H9 (cell line): Measurements from ENCODE around the gene MYO15B. TPM values are rescaled to one million over a fixed set of nuclear protein-coding genes. Genes with fewer than 3 reads are reported as not detected.

Experiments
- DNase-seq: peaks from one replicate; pipeline ENCODE4 v3.0.0-alpha.2; 2017
- H2AFZ ChIP-seq: one replicate; pipeline ENCODE4 v1.6.1; 2013; ENCODE audit warnings: mild to moderate bottlenecking, low read length, control low read depth, moderate library complexity
- H2AK5ac ChIP-seq: 2 replicates; pipeline ENCODE4 v1.6.1; 2013; ENCODE audit warnings: low read length, control low read depth, mixed read lengths; ENCODE audit not compliant: insufficient read length
- H2BK120ac ChIP-seq: one replicate; pipeline ENCODE4 v1.6.1; 2013; ENCODE audit warnings: low read depth, mild to moderate bottlenecking, low read length, control low read depth, inconsistent platforms; ENCODE audit not compliant: poor library complexity, severe bottlenecking
- H2BK12ac ChIP-seq: 2 replicates; pipeline ENCODE4 v1.6.1; 2013; ENCODE audit warnings: low read length, control low read depth, mixed read lengths, low read depth; ENCODE audit not compliant: insufficient read length
- H2BK15ac ChIP-seq: 2 replicates; pipeline ENCODE4 v1.6.1; 2013; ENCODE audit warnings: low read depth, low read length, control low read depth
- H2BK20ac ChIP-seq: one replicate; pipeline ENCODE4 v1.6.1; 2013; ENCODE audit warnings: low read depth, mild to moderate bottlenecking, low read length, control low read depth, inconsistent platforms; ENCODE audit not compliant: poor library complexity, severe bottlenecking
- H2BK5ac ChIP-seq: 2 replicates; pipeline ENCODE4 v1.6.1; 2013; ENCODE audit warnings: low read length, control low read depth, mixed read lengths; ENCODE audit not compliant: insufficient read length
- H3K14ac ChIP-seq: 2 replicates; pipeline ENCODE4 v1.6.1; 2013; ENCODE audit warnings: low read length, control low read depth; ENCODE audit not compliant: insufficient read depth
- H3K18ac ChIP-seq: 2 replicates; pipeline ENCODE4 v1.6.1; 2013; ENCODE audit warnings: low read depth, mild to moderate bottlenecking, mixed read lengths, low read length, control low read depth; ENCODE audit not compliant: insufficient read length
- H3K23ac ChIP-seq: 2 replicates; pipeline ENCODE4 v1.6.1; 2013; ENCODE audit warnings: low read length, control low read depth, mixed read lengths, low read depth; ENCODE audit not compliant: insufficient read length
- H3K23me2 ChIP-seq: 2 replicates; pipeline ENCODE4 v1.6.1; 2013; ENCODE audit warnings: low read depth, mild to moderate bottlenecking, mixed read lengths, low read length, control low read depth; ENCODE audit not compliant: insufficient read length, poor library complexity, severe bottlenecking
- H3K27ac ChIP-seq: 2 replicates; pipeline ENCODE4 v1.5.1; 2013; ENCODE audit warnings: low read length, control low read depth, mixed read lengths, low read depth; ENCODE audit not compliant: insufficient read length
- H3K27me3 ChIP-seq: 2 replicates; pipeline ENCODE4 v1.6.1; 2013; ENCODE audit warnings: low read length, control low read depth, inconsistent platforms; ENCODE audit not compliant: insufficient read depth
- H3K4ac ChIP-seq: 2 replicates; pipeline ENCODE4 v1.6.1; 2013; ENCODE audit warnings: low read depth, mild to moderate bottlenecking, control low read depth, inconsistent platforms, low read length, moderate library complexity
- H3K4me1 ChIP-seq: 2 replicates; pipeline ENCODE4 v1.6.1; 2013; ENCODE audit warnings: low read length, control low read depth, inconsistent platforms; ENCODE audit not compliant: insufficient read depth
- H3K4me2 ChIP-seq: 2 replicates; pipeline ENCODE4 v1.6.1; 2013; ENCODE audit warnings: low read length, control low read depth, mixed read lengths; ENCODE audit not compliant: insufficient read length, insufficient read depth
- H3K56ac ChIP-seq: 2 replicates; pipeline ENCODE4 v1.6.1; 2013; ENCODE audit warnings: low read depth, mild to moderate bottlenecking, mixed read lengths, low read length, control low read depth; ENCODE audit not compliant: insufficient read length
- H3K79me1 ChIP-seq: 2 replicates; pipeline ENCODE4 v1.6.1; 2013; ENCODE audit warnings: low read depth, mild to moderate bottlenecking, moderate library complexity, low read length, control low read depth, inconsistent platforms; ENCODE audit not compliant: insufficient read depth, poor library complexity, severe bottlenecking
- H3K79me2 ChIP-seq: 2 replicates; pipeline ENCODE4 v1.6.1; 2013; ENCODE audit warnings: low read length, control low read depth, inconsistent platforms; ENCODE audit not compliant: insufficient read depth
- H3K9ac ChIP-seq: 2 replicates; pipeline ENCODE4 v1.6.1; 2013; ENCODE audit warnings: low read length, control low read depth, mixed read lengths; ENCODE audit not compliant: insufficient read length; ENCODE audit errors: extremely low read depth
- H3K9me3 ChIP-seq: one replicate; pipeline ENCODE4 v1.6.1; 2013; ENCODE audit warnings: low read depth, low read length, inconsistent platforms; ENCODE audit not compliant: control insufficient read depth
- H3T11ph ChIP-seq: one replicate; pipeline ENCODE4 v1.6.1; 2013; ENCODE audit warnings: mild to moderate bottlenecking, low read length, control low read depth, inconsistent platforms
- H4K20me1 ChIP-seq: one replicate; pipeline ENCODE4 v1.6.1; 2013; ENCODE audit not compliant: control insufficient read depth, insufficient read length, insufficient read depth
- H4K5ac ChIP-seq: 2 replicates; pipeline ENCODE4 v1.6.1; 2013; ENCODE audit warnings: low read depth, mild to moderate bottlenecking, mixed read lengths, low read length, control low read depth; ENCODE audit not compliant: insufficient read length
- H4K8ac ChIP-seq: replicated peaks from 2 replicates; pipeline ENCODE4 v1.6.1; 2013; ENCODE audit warnings: low read length, control low read depth, mixed read lengths, low read depth; ENCODE audit not compliant: insufficient read length
- H4K91ac ChIP-seq: 2 replicates; pipeline ENCODE4 v1.6.1; 2013; ENCODE audit warnings: low read depth, mild to moderate bottlenecking, moderate library complexity, mixed read lengths, low read length, control low read depth; ENCODE audit not compliant: insufficient read length
- H3K27ac Mint-ChIP-seq, 3 experiments: 2 replicates in 2 of 3; 3 replicates in 1 of 3; pipeline ENCODE4 v1.8.0; 2020 to 2021; ENCODE audit warnings: mixed read lengths in 3 of 3, mild to moderate bottlenecking in 1 of 3, moderate library complexity in 1 of 3
- H3K27me3 Mint-ChIP-seq: 2 replicates; pipeline ENCODE4 v1.8.0; 2021; ENCODE audit warnings: low read depth, mild to moderate bottlenecking, moderate library complexity, mixed read lengths
- H3K36me3 Mint-ChIP-seq, 3 experiments: 2 replicates in 2 of 3; 3 replicates in 1 of 3; pipeline ENCODE4 v1.8.0; 2020 to 2021; ENCODE audit warnings: low read depth in 3 of 3, mixed read lengths in 3 of 3; ENCODE audit not compliant: insufficient read depth in 1 of 3
- H3K4me1 Mint-ChIP-seq, 2 experiments: 2 replicates each; pipeline ENCODE4 v1.8.0; 2020; ENCODE audit warnings: mixed read lengths in 2 of 2
- H3K4me3 Mint-ChIP-seq, 2 experiments: 2 replicates in 1 of 2; 3 replicates in 1 of 2; pipeline ENCODE4 v1.8.0; 2020 to 2021; ENCODE audit warnings: mild to moderate bottlenecking in 2 of 2, mixed read lengths in 2 of 2, moderate library complexity in 1 of 2
- H3K9me3 Mint-ChIP-seq, 2 experiments: 2 replicates in 1 of 2; 3 replicates in 1 of 2; pipeline ENCODE4 v1.8.0; 2020; ENCODE audit warnings: mild to moderate bottlenecking in 2 of 2, mixed read lengths in 2 of 2, moderate library complexity in 1 of 2
- CTCF ChIP-seq: fragments of 200-600 bp; sonication (generic); conservative IDR thresholded peaks from 3 replicates; pipeline ENCODE4 v1.8.0; 2021; ENCODE audit warnings: antibody characterized with exemption, mild to moderate bottlenecking
- WGBS: extraction: QIAGEN DNeasy Blood & Tissue Kit; methylation state at CpG from one replicate; pipeline ENCODE4 v1.1.7; 2013; ENCODE audit warnings: missing lambda C conversion rate, low lambda C conversion rate, mixed read lengths; ENCODE audit not compliant: insufficient read length; ENCODE audit errors: extremely low coverage; 5-methylcytosine and 5-hydroxymethylcytosine counted together
- total RNA-seq: library from RNA; stranded (reverse); gene quantifications from 2 replicates; pipeline ENCODE4 v1.2.1, GENCODE V29; 2021

The MYO15B gene
- total RNA-seq, 1 experiment from 2014 or later, result 41.9 TPM

GRCh38 chr17:75646638-75646992 lies 59.0 kb downstream of the MYO15B start:
- Histone ChIP-seq H3K4me2 (no peak overlapping the region), H3K14ac (no peak overlapping the region), H3K23ac (no peak overlapping the region), H3K27ac (no peak overlapping the region), H2BK15ac (no peak overlapping the region), H4K20me1 (no peaks in the 10 kb centered on the region), H3K4ac (no peak overlapping the region), H2BK120ac (no peak overlapping the region), H3K79me2 (no peaks in the 10 kb centered on the region), H2BK5ac (no peak overlapping the region), H3K23me2 (no peaks in the 10 kb centered on the region), H3K56ac (no peak overlapping the region), H2BK20ac (no peak overlapping the region), H2AK5ac (no peak overlapping the region), H3K18ac (no peak overlapping the region), H3K79me1 (no peaks in the 10 kb centered on the region), H4K8ac (no peak overlapping the region), H3K9ac (no peak overlapping the region), H2BK12ac (no peak overlapping the region), H2AFZ (no peak overlapping the region), H3T11ph (no peak overlapping the region), H4K5ac (no peak overlapping the region), H3K27me3 (no peaks in the 10 kb centered on the region), H3K9me3 (no peaks in the 10 kb centered on the region), H3K4me1 (peaks cover 7% of the 10 kb centered on the region; the same call in 1 of the 2 replicates), H4K91ac (no peak overlapping the region)
- no CpG with 5 or more reads among the region's 6 CpGs for WGBS
- no peaks in the 10 kb centered on the region for H3K9me3 Mint-ChIP-seq
- H3K27me3 Mint-ChIP-seq, result no peaks in the 10 kb centered on the region
- no peak for TF ChIP-seq CTCF
- H3K36me3 Mint-ChIP-seq, result peaks cover 16 to 34% (median 31%) of the 10 kb centered on the region in 3 experiments; a peak in 6 of 7 replicates
- peak overlapping the region in 1 of 3 experiments; percentile 75; a peak in 1 of 7 replicates for H3K27ac Mint-ChIP-seq
- H3K4me1 Mint-ChIP-seq, result peaks cover 29 to 34% of the 10 kb centered on the region in 2 experiments
- H3K4me3 Mint-ChIP-seq, result no peak overlapping the region
- no peak for DNase-seq
